Measurements from ENCODE around the gene PAX2. TPM values are rescaled to one million over a fixed set of nuclear protein-coding genes. Genes with fewer than 3 reads are reported as not detected.

PAX2 gene
- total and polyA plus RNA-seq, 2 of the 8 experiments (the other 6 are each of a cell fraction or from before 2014, with no cell fraction given): 0.02 TPM; not detected in 1

- no peak for DNase-seq (ENCODE audit: low read depth in 1 of 2, low spot score in 2 of 2)
- Histone ChIP-seq H3K4me2 (ENCODE audit: insufficient read depth in 1 of 2, low read depth in 2 of 2, low read length in 2 of 2) (no peak overlapping the region), H4K91ac (replicated peaks; ENCODE audit: insufficient read length, low read length) (no peak overlapping the region), H2BK12ac (ENCODE audit: low read depth, low read length) (no peak overlapping the region; the same call in 1 of the 2 replicates), H3K9ac (replicated peaks in 1 of 4; ENCODE audit: extremely low read depth in 1 of 4, low read depth in 3 of 4, low read length in 3 of 4) (no peak overlapping the region), H3K27ac (ENCODE audit: low read depth, low read length) (no peak overlapping the region), H3K23ac (ENCODE audit: insufficient read length) (no peak overlapping the region), H3K4me1 (replicated peaks in 1 of 4; ENCODE audit: control insufficient read depth in 3 of 4, insufficient read depth in 4 of 4, low read length in 3 of 4) (peaks cover 3 to 7% (median 5%) of the 10 kb centered on the region in 4 experiments; a peak in 6 of 7 replicates), H3K56ac (replicated peaks; ENCODE audit: insufficient read length, low read depth, low read length) (no peak overlapping the region), H3K18ac (ENCODE audit: extremely low read depth, low read length) (no peak overlapping the region), H4K5ac (ENCODE audit: insufficient read length, low read depth, low read length) (no peak overlapping the region), H3K4me3 (ENCODE audit: extremely low read depth in 1 of 4, insufficient read depth in 2 of 4, low read depth in 3 of 4, low read length in 4 of 4) (no peak overlapping the region), H3K9me3 (ENCODE audit: insufficient read depth in 2 of 2, low read depth in 1 of 2, low read length in 1 of 2) (no peaks in the 10 kb centered on the region), H4K20me1 (replicated peaks in 1 of 2; ENCODE audit: control insufficient read depth in 1 of 2, insufficient read depth in 2 of 2, low read length in 2 of 2) (no peaks in the 10 kb centered on the region), H3K23me2 (ENCODE audit: low read depth, low read length) (no peaks in the 10 kb centered on the region; the same call in 1 of the 2 replicates), H4K8ac (ENCODE audit: extremely low read depth, insufficient read depth, low read length) (no peak overlapping the region), H2BK120ac (replicated peaks; ENCODE audit: low read depth, low read length) (no peak overlapping the region), H2AK5ac (ENCODE audit: low read depth, low read length) (no peak overlapping the region), H3K79me2 (ENCODE audit: control insufficient read depth in 1 of 2, insufficient read depth in 2 of 2, low read length in 2 of 2) (no peaks in the 10 kb centered on the region), H2AFZ (ENCODE audit: low read length) (no peak overlapping the region), H3K79me1 (ENCODE audit: low read depth, low read length) (no peaks in the 10 kb centered on the region), H2BK5ac (ENCODE audit: low read depth, low read length) (no peak overlapping the region), H2BK15ac (ENCODE audit: low read length) (0 out of 2 replicates have a peak overlapping the region, but pooled peaks have one; percentile 72), H3K14ac (ENCODE audit: insufficient read length) (no peak overlapping the region), H3K27me3 (replicated peaks in 1 of 4; ENCODE audit: control insufficient read depth in 3 of 4, extremely low read depth in 1 of 4, insufficient read depth in 3 of 4, low read length in 3 of 4) (peaks cover 0 to 10% (median 5%) of the 10 kb centered on the region in 4 experiments; a peak in 5 of 7 replicates), H3K36me3 (ENCODE audit: control insufficient read depth in 2 of 4, insufficient read depth in 4 of 4, low read length in 3 of 4) (no peaks in the 10 kb centered on the region), H2BK20ac (ENCODE audit: low read length) (no peak overlapping the region), H3K4ac (replicated peaks; ENCODE audit: insufficient read length, low read depth, low read length) (no peak overlapping the region)
- POLR2A ChIA-PET (ENCODE audit: partially characterized antibody): no interaction called here
- CTCF ChIA-PET (ENCODE audit: partially characterized antibody): interaction anchor here (0.6 to 2.9 kb wide), 14 partner anchors 10 to 169 kb away, joined by 3 to 9 read pairs (median 3); partner anchors contain the start of gene PAX2
- WGBS, 2 experiments (ENCODE audit: extremely low coverage in 1 of 2, insufficient coverage in 1 of 2, insufficient read length in 1 of 2, insufficient replicate concordance in 2 of 2, low coverage in 1 of 2, low lambda C conversion rate in 2 of 2, missing lambda C conversion rate in 1 of 2): 87% methylated on average over 20 of the region's 20 CpGs; no CpG with 5 or more reads in 1 of the 2 experiments
- no peak for FAIRE-seq
- TF ChIP-seq CTCF (IDR thresholded peaks at IDR 0.05; ENCODE audit: control extremely low read depth in 1 of 3, insufficient read depth in 1 of 3, low read depth in 1 of 3, low read length in 3 of 3) (no peak), SIX5 (IDR thresholded peaks at IDR 0.05; ENCODE audit: low read depth, low read length) (no peak), HDAC2 (IDR thresholded peaks at IDR 0.05; ENCODE audit: borderline replicate concordance in 1 of 2, low read depth in 2 of 2, low read length in 2 of 2) (no peak), NANOG (IDR thresholded peaks at IDR 0.05; ENCODE audit: insufficient read depth, low read depth, low read length, poor library complexity, severe bottlenecking) (no peak), SUZ12 (IDR thresholded peaks at IDR 0.05; ENCODE audit: low read length) (no peak), SIN3A (conservative IDR thresholded peaks at IDR 0.05 in 1 of 2, IDR thresholded peaks at IDR 0.05 in 1 of 2; ENCODE audit: low read depth in 1 of 2, low read length in 2 of 2) (no peak), TCF12 (IDR thresholded peaks at IDR 0.05; ENCODE audit: low read depth, low read length) (no peak), FOSL1 (IDR thresholded peaks at IDR 0.05; ENCODE audit: insufficient read depth, low read depth, low read length) (no peak)
Observed at GRCh38 chr10:100807241-100807951, 62.0 kb downstream of the PAX2 start.

Data from H1 (cell line).